NCI-H2227 (cell line): ENCODE measurements around the gene CSMD2.

ENCODE experiments used
- DNase-seq: peaks from one replicate; lab custom pipeline; 2025; ENCODE audit not compliant: unreplicated experiment; lab: John Stamatoyannopoulos, UW

CSMD2 gene

DNA sequence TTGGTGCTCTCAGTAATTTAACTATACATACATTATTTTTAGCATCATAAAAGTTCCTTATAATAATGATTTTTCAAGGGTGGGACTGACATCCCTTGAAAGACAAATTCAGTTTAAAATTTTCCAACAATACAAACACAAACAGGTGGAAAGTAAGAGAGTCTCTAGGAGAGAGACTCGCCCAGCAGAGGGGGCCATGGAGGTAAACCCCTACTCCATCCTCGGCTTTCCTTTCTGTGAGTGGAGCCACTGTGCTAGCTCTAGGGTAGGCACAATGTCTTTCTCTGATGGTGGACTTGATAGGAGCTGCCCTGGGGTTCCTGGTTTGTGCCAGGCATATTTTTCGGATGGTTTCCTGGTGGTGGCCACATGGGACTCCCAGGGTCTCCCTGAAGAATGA lies 8.3 kb downstream of the CSMD2 start:
- no peak for DNase-seq

GRCh38 chr1:34155860-34156259 lies 9.2 kb downstream of the CSMD2 start:
- DNase-seq: no peak

DNA sequence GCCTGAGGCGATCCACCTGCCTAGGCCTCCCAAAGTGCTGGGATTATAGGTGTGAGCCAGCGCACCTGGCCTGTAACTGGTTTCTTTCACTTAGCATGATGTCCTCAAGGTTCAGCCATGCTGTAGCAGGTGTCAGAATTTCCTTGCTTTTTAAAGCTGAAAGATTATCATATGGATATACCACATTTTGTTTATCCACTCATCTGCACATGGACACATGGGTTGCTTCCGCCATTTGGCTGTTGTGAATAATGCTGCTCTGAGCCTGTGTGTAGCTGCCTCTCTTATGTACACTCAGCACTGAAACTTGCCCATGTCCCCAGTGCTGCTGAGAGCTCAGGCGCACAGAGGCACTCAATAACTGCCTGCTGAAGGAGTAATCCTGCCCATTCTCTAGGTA lies 11.8 kb downstream of the CSMD2 start:
- DNase-seq: no peak

GRCh38 chr1:34149501-34149900 lies 15.5 kb downstream of the CSMD2 start:
- DNase-seq: no peak

DNA sequence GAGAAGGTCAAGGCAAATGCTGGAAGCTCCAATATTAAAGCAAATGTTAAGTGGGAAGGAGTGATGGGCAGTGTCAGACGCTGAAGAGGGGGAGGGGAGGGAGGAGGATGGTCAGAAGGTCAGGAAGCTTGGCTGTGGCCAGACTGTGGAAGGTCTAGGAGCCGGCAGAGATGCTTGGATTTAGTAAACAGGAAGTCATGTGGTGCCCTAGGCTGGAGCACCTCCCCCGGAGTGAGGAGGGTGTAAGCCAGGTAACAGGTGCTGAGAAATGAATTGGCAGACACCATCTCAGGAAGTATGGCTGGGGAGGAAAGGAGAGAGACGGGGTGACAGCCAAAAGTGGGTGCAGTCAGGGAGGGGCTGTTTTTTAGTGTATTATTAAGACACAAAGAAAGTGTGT lies 17.7 kb downstream of the CSMD2 start:
- DNase-seq: no peak

DNA sequence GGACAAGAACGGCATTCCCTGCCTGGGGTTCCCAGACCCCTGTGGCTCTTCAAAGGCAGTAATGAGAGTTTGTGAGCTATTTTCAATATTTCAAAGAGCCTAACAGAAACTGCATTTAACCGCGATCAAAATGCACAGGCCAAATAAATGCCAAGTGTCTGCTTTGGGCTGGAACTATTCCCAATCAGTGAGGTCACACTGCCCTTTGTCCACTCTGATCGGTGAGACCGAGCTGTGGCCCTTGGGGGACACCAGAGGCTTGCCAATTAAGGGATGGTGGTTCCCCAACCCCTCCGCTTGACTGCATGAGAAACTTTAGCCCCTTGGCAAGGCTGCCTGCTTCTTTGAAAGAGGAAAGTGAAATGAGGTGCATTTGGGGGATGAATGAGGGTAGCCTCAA lies 20.3 kb downstream of the CSMD2 start:
- DNase-seq: no peak

DNA sequence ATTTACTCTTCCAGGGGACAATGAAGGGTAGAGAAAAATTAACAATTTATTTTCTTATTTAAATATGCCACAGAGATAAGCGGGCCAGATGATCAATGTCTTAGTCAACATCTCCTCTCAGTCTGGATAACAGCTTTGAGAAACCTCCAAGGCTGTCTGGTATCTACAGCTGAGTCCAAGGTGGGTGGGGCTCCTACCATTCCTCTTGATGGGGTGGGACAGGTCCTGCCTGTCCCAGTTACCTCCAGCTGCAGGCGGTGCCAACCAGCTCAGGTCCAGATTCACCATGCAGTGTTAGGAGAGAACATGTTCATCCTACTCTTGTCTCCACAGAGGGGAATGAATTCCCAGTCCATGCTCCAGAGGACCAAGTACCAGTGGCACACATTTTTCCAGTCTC lies 21.1 kb downstream of the CSMD2 start:
- no peak for DNase-seq

DNA sequence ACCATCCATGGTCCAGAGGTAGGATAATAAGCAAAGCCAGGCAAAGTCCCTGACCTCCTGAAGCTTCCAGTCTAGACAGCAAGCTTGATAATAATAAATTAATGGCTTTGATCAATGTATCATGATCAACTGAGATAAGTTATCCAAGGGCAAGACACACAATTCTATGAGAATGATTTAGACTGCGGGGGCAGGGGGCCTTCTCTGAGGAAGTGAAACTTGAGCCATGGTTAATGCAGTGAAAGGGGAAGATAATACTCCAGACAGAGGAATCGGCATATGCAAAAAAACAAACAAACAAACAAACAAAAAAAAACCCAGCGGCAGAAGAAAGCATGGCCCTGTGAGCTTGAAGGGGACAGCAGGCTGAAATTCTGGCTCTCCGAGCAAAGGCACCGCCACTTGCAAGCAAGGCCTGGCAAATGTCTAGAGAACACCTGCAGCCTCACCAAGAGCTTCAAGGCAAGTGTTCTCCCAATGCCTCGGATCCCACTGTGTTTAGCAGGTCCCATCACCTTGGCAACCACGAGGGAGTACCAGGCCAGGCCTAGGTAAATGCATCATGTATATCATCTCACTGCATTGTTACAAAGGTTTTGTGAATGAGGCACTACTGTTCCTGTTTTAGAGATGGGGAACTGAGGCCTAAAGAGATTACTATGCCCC lies 24.9 kb downstream of the CSMD2 start:
- peak; percentile 9 for DNase-seq

GRCh38 chr1:34137411-34137810 lies 27.6 kb downstream of the CSMD2 start:
- DNase-seq: no peak

DNA sequence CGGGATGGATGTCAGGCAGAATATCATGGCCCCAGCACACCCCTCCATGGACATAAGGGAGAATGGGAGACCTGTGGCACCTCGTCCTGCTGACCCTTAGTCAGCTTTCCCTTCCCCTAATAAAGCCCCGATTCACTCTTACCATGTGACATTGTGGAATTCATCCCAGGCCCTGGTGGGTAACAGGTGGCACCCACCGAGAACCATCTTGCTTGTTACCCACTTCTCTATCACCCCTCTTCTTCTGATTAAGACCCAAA lies 32.9 kb downstream of the CSMD2 start:
- no peak for DNase-seq

GRCh38 chr1:34131396-34132160 lies 33.5 kb downstream of the CSMD2 start:
- no peak for DNase-seq

DNA sequence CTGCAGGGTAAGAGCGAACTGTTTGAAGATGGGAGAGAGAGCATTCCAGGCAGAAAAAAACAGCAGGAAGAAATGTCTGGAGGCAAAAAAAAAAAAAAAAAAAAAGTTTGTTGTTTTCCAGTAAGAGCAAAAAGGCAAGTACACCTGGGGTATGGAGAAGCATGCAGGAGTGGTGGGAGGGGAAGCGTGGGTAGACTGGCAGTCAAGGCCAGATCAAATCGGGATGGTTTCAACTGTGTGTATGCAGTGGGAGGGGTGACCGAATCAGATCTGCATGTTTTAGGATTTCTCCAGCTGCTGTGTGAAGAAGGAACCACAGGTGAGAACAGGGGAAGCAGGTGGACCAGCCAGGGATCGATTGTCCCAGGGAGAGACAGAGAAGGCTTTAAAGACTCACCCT lies 34.7 kb downstream of the CSMD2 start:
- DNase-seq: no peak

DNA sequence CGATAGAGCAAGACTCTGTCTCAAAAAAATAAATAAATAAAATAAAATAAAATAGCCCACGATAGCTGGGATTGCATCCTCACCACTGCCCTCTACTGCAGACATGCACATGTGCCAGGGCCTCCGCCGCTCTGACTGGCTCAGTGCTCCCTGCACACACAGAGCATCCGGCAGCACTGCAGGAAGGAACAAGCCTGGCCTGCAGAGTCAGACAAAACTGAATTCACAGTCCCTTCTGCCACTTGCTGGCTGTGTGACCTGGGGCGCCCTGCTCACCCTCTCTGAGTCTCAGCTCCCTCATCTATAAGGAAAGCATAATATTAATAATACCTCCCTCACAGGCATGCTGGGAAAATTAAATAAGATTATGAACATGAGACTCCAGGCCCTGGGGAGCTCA lies 35.4 kb downstream of the CSMD2 start:
- DNase-seq: no peak

DNA sequence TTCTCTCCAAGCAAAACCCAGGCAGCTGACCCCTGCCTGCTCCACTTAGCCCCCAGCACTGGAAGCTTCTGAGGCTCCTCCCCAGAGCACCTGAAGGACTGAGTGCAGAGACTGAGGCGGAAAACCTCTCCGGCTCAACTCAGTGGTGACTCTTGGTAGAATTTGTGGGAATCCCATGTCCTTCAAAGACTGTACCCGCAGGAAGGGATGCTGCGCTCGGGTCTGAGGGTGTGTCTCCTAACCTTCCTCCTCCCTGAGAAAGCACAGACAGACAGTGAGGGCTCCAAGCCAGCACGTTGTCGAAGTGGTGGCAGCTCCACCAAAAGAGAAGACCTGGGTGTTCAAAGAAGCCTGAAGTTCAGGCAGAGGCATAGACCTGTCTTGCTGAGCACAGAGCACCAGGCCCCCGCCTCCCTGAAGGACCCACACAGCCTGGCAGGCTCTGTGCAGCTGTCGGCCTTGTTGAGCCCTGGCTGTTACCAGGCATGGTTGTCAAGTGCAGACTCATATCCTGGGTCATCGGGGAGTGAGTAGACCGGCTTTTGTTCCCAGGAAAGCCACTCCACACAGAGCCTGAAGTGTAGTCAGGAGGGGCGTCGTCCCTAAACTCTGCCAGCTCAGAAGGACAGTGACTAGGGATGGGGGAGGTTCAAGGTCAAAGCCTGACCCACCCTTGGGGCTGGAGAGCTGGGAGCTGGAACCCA lies 36.7 kb downstream of the CSMD2 start:
- no peak for DNase-seq

DNA sequence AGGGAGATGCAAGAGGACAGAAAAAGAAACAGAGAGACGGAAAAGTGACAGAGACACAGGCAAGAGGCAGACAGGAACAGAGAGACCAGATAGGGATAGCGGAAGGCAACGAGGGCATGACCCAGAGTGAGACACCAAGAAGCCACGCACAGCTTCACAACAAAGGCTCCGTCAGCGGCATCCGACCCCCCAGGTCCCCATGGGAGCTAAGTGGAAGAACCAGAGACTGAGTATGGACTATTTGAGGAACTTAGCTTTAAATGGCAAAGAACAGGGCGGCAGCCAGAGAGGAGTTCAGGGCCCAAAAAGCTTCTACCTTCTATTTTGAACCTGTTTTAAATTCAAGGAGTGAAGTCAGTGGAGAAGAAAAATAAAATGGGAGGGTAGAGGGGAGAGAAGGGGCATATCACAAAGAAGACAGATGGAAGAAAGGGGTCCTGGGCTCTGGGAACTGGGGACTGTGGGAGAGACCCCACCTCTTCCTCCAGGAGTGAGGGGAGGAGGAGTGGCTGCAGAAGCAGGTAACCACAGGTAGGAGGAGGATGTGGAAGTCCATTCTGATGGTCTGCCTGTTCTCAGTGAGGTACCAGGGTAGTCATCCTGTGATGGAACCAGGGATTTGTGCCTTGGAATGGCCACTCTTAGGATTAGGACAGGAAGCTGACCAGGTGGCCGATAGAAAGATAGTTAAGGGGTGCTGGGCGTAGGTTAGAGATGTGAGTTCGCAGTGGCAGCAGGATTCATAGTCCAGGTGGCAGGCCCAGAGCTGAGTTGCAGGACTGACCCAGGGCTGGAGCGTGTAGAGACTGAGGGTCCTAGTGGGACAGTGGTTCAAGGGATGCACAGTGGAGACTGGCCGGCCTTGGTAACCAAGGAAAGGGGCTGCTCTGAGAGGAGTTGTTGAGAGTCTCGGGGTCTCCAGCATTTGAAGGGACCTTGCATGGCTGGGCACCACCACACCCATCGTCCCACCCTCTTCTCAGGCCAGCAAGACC lies 37.7 kb downstream of the CSMD2 start:
- no peak for DNase-seq

GRCh38 chr1:34126486-34126885 lies 38.5 kb downstream of the CSMD2 start:
- DNase-seq: no peak

GRCh38 chr1:34125721-34126380 lies 39.2 kb downstream of the CSMD2 start:
- no peak for DNase-seq

DNA sequence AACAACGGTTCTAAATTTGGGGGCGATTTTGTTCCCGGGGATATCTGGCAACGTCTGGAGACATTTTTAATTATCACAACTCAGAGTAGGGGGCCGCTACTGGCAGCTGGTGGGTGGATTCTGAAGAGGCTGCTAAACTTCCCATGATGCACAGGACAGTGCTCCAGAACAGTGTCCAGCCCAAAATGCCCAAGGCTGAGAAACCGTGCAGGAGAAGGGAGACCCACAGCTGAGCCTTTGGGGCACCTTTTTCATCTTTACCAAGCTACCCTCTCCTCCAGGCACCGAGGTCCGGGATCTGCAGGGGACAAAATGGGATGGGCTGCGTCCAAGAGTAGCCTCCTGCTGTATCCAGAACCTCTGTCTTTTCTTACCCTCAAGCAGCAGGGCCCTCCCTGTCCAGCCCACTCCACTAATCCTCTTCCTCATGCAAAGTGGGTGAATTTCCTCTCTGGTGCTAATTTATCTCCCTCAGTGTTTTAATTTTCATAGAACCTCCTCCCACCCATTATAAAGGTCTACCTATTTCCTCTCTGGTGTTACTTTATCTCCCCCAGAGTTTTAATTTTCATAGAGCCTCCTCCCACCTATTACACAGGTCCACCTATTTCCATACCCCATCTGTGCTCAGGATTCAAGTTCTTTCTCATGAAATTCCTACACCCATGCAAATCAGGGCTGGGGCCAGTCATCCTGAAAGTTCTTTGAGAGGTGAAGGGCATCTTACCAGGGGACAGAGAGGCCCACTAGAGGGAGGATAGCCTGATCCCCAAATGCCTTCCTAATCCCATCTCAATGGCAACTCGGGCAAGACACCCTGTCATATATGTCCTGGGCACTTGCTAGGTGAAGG lies 42.7 kb downstream of the CSMD2 start:
- DNase-seq: no peak

DNA sequence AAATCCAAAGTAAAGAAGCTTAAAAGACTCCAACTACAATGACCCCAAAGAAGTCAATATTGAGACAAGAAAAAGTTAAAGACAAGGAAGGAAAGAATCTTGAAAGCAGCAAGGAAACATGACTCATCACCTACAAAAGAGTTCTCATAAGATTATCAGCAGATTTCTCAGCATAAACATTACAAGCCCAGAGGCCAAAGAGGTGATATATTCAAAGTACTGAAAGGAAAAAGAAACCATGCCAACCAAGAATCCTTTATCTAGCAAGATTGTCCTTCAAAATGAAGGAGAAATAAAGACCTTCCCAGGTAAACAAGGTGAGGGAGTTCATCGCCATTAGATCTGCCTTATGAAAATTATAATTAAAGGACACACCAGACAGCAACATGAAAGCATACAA lies 49.8 kb downstream of the CSMD2 start:
- DNase-seq: no peak

- DNase-seq: peak; percentile 38
These were observed 51.1 kb downstream of the CSMD2 start for GRCh38 chr1:34113887-34114286.
